Fibroblast of skin of scalp (primary cell): ENCODE measurements around the gene RAD51B.
A peak's percentile ranks its signal among the peaks of the same experiment; 100 is the strongest.

Experiments
- DNase-seq: peaks from one replicate; pipeline ENCODE4 v3.0.0-alpha.2; 2013

Gene RAD51B

GRCh38 chr14:68238551-68238950 lies 419.0 kb downstream of the RAD51B start:
- DNase-seq = no peak

- DNase-seq = no peak
Measured at GRCh38 chr14:68238976-68239375, 419.4 kb downstream of the RAD51B start.

- DNase-seq = no peak
Measured at GRCh38 chr14:68239988-68240771, 420.6 kb downstream of the RAD51B start.

- DNase-seq = no peak
Measured at GRCh38 chr14:68241862-68242487, 422.4 kb downstream of the RAD51B start.

- DNase-seq = no peak
Measured at GRCh38 chr14:68243450-68244010, 424.0 kb downstream of the RAD51B start.

GRCh38 chr14:68244262-68244980 lies 424.8 kb downstream of the RAD51B start:
- no peak for DNase-seq

- DNase-seq = peak; percentile 65
Measured at GRCh38 chr14:68245146-68246073, 425.8 kb downstream of the RAD51B start.

GRCh38 chr14:68246074-68246785 lies 426.7 kb downstream of the RAD51B start:
- DNase-seq = no peak

- DNase-seq = no peak
Measured at GRCh38 chr14:68246786-68247105, 427.2 kb downstream of the RAD51B start.

DNA sequence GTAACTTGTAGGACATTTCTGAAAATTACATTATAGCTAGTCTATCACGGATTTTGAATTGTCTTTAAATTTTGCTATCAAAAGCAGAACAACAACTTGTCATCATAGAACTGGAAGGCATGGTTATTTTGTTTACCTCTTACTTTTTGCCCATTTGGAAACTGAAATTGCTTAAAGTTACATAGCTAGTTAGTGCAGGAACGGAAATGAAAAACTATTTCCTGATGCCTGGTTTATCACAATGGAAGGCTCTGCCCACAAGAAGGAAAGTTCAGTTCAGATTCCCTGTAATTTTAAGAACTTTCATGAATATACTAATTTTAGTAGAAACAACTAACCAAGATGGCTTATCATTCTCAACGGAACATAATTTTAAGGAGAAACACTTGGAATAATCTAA lies 427.7 kb downstream of the RAD51B start:
- no peak for DNase-seq

GRCh38 chr14:68247676-68248268 lies 428.2 kb downstream of the RAD51B start:
- no peak for DNase-seq

DNA sequence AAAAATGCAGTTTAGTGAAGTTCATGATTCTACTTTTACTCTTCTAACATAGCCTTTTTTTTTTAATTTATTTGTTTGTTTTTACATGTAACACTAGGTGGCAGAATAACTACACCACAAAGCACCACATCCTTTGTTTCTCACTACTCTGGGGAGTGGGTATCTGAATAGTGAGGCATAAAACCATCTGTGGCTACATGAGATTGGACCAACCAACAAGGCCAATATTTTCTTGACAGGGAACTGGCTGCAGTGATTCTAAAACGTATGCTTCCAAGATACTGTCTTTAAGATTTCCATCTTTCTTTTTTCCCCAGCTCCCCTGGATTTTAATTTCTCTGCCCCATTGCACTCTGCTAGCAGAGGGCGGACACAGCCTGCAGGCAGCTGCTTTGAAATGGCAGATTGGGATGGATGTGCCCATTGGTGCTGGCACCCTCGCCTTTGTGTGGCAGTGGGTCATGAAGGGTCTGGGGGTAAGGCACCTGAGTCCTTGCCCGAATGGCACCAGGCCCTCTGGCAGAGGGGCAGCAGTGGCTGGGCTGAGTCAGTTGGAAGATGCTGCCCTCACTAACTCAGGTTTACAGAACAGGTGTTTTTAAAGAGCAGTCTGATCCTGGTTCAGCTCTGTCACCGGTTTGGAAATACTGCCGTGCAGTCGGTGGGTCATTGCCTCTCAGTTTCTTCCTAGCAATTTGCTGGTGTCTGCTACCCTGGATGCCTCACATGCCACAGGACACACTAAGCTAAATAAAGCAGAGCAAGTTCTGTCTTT lies 429.1 kb downstream of the RAD51B start:
- peak; percentile 76 for DNase-seq

GRCh38 chr14:68249661-68250451 lies 430.3 kb downstream of the RAD51B start:
- DNase-seq = peak; percentile 71

GRCh38 chr14:68250927-68251768 lies 431.6 kb downstream of the RAD51B start:
- DNase-seq = no peak

GRCh38 chr14:68251769-68252100 lies 432.2 kb downstream of the RAD51B start:
- no peak for DNase-seq

GRCh38 chr14:68253160-68253780 lies 433.7 kb downstream of the RAD51B start:
- no peak for DNase-seq

- DNase-seq = no peak
Measured at GRCh38 chr14:68253878-68254528, 434.4 kb downstream of the RAD51B start.
